ENCODE data around the gene MYO7B.

Gene MYO7B

DNA sequence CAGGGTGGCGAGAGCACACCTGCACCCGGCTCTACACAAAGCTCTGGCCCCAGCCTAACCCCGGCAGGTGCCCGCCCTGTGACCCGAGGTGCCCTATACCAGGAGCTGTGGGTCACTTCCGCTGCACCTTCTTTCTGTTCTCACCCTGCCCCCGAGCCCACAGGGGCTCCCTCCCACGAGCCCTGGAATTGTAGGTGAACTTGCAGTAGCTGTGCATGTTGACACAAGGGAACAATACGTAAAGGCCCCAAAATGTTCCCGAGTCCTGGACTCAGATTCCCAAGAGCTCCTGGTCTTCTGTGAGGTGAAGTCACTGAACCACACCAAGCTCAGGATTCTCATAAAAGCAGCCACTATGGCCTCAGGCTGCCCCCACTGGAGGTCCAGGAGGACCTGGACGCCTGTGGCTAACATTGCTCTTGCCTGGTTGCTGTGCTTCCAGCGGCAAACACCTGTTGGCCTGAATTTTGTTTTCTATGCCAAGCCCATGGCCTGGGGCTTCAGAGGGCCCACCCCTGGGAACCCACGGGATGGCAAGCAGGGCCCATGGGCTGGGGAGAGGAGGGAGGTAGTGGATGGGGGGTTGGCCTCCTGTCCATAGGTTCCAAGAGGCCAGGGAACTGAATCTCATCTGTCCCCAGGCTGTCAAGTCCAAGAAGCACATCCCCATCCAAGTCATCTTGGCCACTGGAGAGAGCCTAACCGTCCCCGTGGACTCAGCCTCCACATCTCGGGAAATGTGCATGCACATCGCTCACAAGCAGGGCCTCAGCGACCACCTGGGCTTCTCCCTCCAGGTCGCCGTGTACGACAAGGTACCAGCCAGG lies 87.3 kb downstream of the MYO7B start:
- DNase-seq (ENCODE audit: low spot score in 2 of 2), result no peak
- Histone ChIP-seq H3K4me3 (no peak overlapping the region), H3K27me3 (ENCODE audit: low read depth) (no peaks in the 10 kb centered on the region), H3K9me3 (no peaks in the 10 kb centered on the region), H3K36me3 (replicated peaks) (no peaks in the 10 kb centered on the region), H3K4me1 (no peaks in the 10 kb centered on the region)
- in situ Hi-C loops (cut with MboI; ENCODE audit: low sequenced_read_pairs), result no loop called here

DNA sequence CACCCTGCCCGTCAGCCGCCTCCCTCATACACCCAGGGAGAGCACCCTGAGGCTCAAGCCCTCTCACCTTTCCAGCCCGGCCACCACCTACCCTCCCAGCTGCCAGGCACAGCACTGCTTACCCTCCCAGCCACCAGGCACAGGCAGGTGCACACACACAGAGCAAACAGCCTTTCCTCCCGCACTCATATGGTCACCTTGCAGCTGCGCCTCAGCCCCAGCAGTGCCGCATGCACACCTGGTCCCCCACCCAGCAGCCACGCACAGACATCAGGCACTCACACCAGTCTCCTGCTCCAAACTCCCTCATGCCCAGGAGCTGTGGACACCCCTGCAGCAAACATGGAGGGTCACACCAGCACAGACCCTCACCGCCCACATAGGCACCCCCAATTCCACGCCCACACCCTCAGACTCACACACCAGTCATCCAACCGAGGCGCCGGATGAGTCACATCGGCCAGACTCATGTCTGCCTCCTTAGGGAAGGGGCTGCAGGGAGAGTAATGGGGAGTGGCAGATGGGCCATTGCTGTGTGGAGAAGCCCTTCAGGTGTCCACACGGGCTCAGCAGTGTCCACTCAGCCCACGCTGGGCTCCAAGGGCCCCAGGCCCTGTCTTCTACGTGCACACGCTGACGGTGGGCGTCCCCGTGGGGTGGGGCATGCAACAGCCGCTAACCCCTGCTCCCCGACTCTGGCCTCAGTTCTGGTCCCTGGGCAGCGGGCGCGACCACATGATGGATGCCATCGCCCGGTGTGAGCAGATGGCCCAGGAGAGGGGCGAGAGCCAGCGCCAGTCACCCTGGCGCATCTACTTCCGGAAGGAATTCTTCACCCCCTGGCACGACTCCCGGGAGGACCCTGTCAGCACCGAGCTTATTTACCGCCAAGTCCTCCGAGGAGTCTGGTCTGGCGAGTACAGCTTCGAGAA lies 88.2 kb downstream of the MYO7B start:
- no peaks in the 10 kb centered on the region for H3K9me3 ChIP-seq
- DNase-seq (ENCODE audit: low spot score in 2 of 2), result no peak
- in situ Hi-C loops (cut with MboI; ENCODE audit: low sequenced_read_pairs), result no loop called here
- H3K36me3 ChIP-seq (replicated peaks), result no peaks in the 10 kb centered on the region
- no peak overlapping the region for H3K4me3 ChIP-seq
- no peaks in the 10 kb centered on the region for H3K4me1 ChIP-seq
- H3K27me3 ChIP-seq (ENCODE audit: low read depth), result no peaks in the 10 kb centered on the region

DNA sequence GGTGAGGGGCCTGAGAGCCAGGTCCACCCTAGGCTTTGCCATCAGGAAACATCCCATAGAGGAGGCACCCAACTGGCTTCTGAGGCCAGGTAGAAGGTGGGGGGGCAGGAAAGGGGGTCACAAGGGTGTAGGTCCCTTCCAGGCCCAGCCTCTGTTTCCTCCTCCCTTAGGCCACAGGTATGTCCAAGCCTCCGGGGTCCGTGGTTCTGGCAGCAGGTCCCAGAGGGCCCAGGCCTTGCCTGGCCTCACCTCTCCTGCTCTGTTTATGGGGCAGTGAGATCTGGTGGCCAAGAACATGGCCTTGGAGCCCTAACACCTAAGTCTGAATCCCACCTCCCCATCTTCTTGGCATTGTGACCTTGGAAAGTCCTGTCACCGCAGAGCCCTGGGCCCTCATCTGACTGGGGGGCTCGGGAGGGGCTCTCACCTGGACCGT lies 88.9 kb downstream of the MYO7B start:
- H3K36me3 ChIP-seq (replicated peaks), result no peaks in the 10 kb centered on the region
- no peaks in the 10 kb centered on the region for H3K9me3 ChIP-seq
- no peak overlapping the region for H3K4me3 ChIP-seq
- no peaks in the 10 kb centered on the region for H3K27me3 ChIP-seq (ENCODE audit: low read depth)
- in situ Hi-C loops (cut with MboI; ENCODE audit: low sequenced_read_pairs), result no loop called here
- no peaks in the 10 kb centered on the region for H3K4me1 ChIP-seq
- DNase-seq (ENCODE audit: low spot score in 2 of 2), result no peak

DNA sequence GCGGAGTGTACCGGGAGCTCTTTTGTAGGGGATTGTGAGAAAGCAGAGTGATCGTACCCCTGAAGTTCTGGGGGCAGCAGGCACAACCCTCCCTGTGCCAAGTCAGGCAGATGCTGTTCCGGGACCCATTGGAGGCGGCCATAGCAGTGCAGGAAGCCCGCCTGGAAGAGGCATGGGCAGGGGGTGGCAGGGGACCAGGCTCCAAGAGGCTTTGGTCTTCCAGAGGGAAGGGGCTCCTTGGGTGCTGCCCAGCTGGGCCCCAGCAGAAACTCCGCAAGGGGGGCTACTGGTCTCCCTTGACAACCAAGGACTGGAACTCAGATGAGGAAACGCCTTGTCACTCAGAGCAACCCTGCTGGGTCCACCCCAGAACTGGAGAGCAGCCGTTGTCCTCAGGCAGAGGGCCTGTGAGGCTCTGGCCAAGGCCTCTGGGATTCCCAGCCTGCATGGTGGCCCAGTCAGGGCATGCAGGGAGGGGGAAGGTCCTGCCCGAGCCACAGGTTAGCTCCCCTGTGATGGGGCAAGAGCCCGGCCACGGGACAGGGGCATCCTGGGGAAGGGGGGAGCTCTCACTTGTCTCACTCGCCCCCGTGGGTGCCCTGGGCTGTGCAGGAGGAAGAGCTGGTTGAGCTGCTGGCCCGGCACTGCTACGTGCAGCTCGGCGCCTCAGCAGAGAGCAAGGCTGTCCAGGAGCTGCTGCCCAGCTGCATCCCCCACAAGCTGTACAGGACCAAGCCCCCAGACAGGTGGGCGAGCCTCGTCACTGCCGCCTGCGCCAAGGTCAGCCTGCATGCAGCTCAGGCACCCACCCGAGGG lies 89.5 kb downstream of the MYO7B start:
- no peaks in the 10 kb centered on the region for H3K4me1 ChIP-seq
- no peak overlapping the region for H3K4me3 ChIP-seq
- DNase-seq (ENCODE audit: low spot score in 2 of 2), result no peak
- no peaks in the 10 kb centered on the region for H3K9me3 ChIP-seq
- in situ Hi-C loops (cut with MboI; ENCODE audit: low sequenced_read_pairs), result no loop called here
- H3K36me3 ChIP-seq (replicated peaks), result no peaks in the 10 kb centered on the region
- no peaks in the 10 kb centered on the region for H3K27me3 ChIP-seq (ENCODE audit: low read depth)

GRCh38 chr2:127625572-127625951 lies 90.1 kb downstream of the MYO7B start:
- no peaks in the 10 kb centered on the region for H3K4me1 ChIP-seq
- in situ Hi-C loops (cut with MboI; ENCODE audit: low sequenced_read_pairs), result no loop called here
- no peaks in the 10 kb centered on the region for H3K36me3 ChIP-seq (replicated peaks)
- DNase-seq (ENCODE audit: low spot score in 2 of 2), result no peak
- H3K4me3 ChIP-seq, result no peak overlapping the region
- H3K9me3 ChIP-seq, result no peaks in the 10 kb centered on the region
- H3K27me3 ChIP-seq (ENCODE audit: low read depth), result no peaks in the 10 kb centered on the region

- H3K9me3 ChIP-seq, result no peaks in the 10 kb centered on the region
- no peak overlapping the region for H3K4me3 ChIP-seq
- H3K27me3 ChIP-seq (ENCODE audit: low read depth), result no peaks in the 10 kb centered on the region
- in situ Hi-C loops (cut with MboI; ENCODE audit: low sequenced_read_pairs), result no loop called here
- DNase-seq (ENCODE audit: low spot score in 2 of 2), result no peak
- no peaks in the 10 kb centered on the region for H3K36me3 ChIP-seq (replicated peaks)
- H3K4me1 ChIP-seq, result no peaks in the 10 kb centered on the region
Observed at GRCh38 chr2:127626175-127626574, 90.7 kb downstream of the MYO7B start.

GRCh38 chr2:127626917-127627739 lies 91.6 kb downstream of the MYO7B start:
- H3K4me3 ChIP-seq, result no peak overlapping the region
- H3K27me3 ChIP-seq (ENCODE audit: low read depth), result no peaks in the 10 kb centered on the region
- H3K9me3 ChIP-seq, result no peaks in the 10 kb centered on the region
- no peak for DNase-seq (ENCODE audit: low spot score in 2 of 2)
- no peaks in the 10 kb centered on the region for H3K36me3 ChIP-seq (replicated peaks)
- H3K4me1 ChIP-seq, result no peaks in the 10 kb centered on the region
- in situ Hi-C loops (cut with MboI; ENCODE audit: low sequenced_read_pairs), result no loop called here

GRCh38 chr2:127627740-127628571 lies 92.5 kb downstream of the MYO7B start:
- DNase-seq (ENCODE audit: low spot score in 2 of 2), result no peak
- no peaks in the 10 kb centered on the region for H3K9me3 ChIP-seq
- no peak overlapping the region for H3K4me3 ChIP-seq
- H3K27me3 ChIP-seq (ENCODE audit: low read depth), result no peaks in the 10 kb centered on the region
- no peaks in the 10 kb centered on the region for H3K36me3 ChIP-seq (replicated peaks)
- H3K4me1 ChIP-seq, result no peaks in the 10 kb centered on the region
- in situ Hi-C loops (cut with MboI; ENCODE audit: low sequenced_read_pairs), result no loop called here

- no peak for DNase-seq (ENCODE audit: low spot score in 2 of 2)
- no peaks in the 10 kb centered on the region for H3K9me3 ChIP-seq
- no peaks in the 10 kb centered on the region for H3K36me3 ChIP-seq (replicated peaks)
- no peaks in the 10 kb centered on the region for H3K4me1 ChIP-seq
- no peaks in the 10 kb centered on the region for H3K27me3 ChIP-seq (ENCODE audit: low read depth)
- no peak overlapping the region for H3K4me3 ChIP-seq
- in situ Hi-C loops (cut with MboI; ENCODE audit: low sequenced_read_pairs), result no loop called here
Observed at GRCh38 chr2:127628767-127629614, 93.5 kb downstream of the MYO7B start.

DNA sequence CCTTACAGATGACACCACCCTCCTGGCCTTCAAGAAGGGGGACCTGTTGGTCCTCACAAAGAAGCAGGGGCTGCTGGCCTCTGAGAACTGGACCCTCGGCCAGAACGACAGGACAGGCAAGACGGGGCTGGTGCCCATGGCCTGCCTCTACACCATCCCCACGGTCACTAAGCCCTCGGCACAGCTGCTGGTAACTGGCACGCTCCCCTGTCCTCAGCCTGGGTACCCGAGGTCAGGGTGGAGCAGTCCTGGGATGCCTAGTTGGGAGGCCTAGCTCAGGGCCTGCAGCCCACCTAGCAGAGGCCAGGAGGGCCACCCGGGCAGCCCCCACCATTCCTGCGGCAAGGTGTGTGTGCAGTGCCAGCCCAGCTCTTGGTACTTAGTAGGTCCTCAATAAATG lies 94.2 kb downstream of the MYO7B start:
- no peaks in the 10 kb centered on the region for H3K27me3 ChIP-seq (ENCODE audit: low read depth)
- no peaks in the 10 kb centered on the region for H3K36me3 ChIP-seq (replicated peaks)
- no peak for DNase-seq (ENCODE audit: low spot score in 2 of 2)
- in situ Hi-C loops (cut with MboI; ENCODE audit: low sequenced_read_pairs), result no loop called here
- no peaks in the 10 kb centered on the region for H3K4me1 ChIP-seq
- no peak overlapping the region for H3K4me3 ChIP-seq
- H3K9me3 ChIP-seq, result no peaks in the 10 kb centered on the region

GRCh38 chr2:127630096-127630863 lies 94.8 kb downstream of the MYO7B start:
- H3K27me3 ChIP-seq (ENCODE audit: low read depth), result no peaks in the 10 kb centered on the region
- DNase-seq (ENCODE audit: low spot score in 2 of 2), result no peak
- H3K4me3 ChIP-seq, result no peak overlapping the region
- in situ Hi-C loops (cut with MboI; ENCODE audit: low sequenced_read_pairs), result no loop called here
- H3K36me3 ChIP-seq (replicated peaks), result no peaks in the 10 kb centered on the region
- H3K9me3 ChIP-seq, result no peaks in the 10 kb centered on the region
- no peaks in the 10 kb centered on the region for H3K4me1 ChIP-seq

All from HAP-1 (cell line).